HEK293 (cell line): ENCODE results near the gene KRT36.

Source experiments
- CTCF ChIA-PET: fragments of 350-600 bp; formaldehyde crosslinking; extraction: SDS; loops from one replicate; lab custom pipeline; 2021; ENCODE audit warnings: antibody characterized with exemption; lab: Yijun Ruan, JAX
- POLR2A ChIA-PET: fragments of 300-600 bp; formaldehyde crosslinking; extraction: SDS; loops from one replicate; lab custom pipeline; 2020; ENCODE audit warnings: antibody characterized with exemption, inconsistent platforms; lab: Yijun Ruan, JAX
- H3K27ac ChIP-seq: fragments of 200-500 bp; sonication (Bioruptor generic); 2 replicates; pipeline ENCODE4 v1.5.1; 2014; ENCODE audit warnings: low read depth, low read length, control low read depth, inconsistent platforms; ENCODE audit errors: extremely low read depth
- H3K36me3 ChIP-seq, 2 experiments: fragments of 200-500 bp in 1 of 2; sonication (Bioruptor generic) in 1 of 2; 1 replicate in 1 of 2; 2 replicates in 1 of 2; pipeline ENCODE4 v1.5.1; 2014 to 2017; ENCODE audit warnings: inconsistent platforms in 2 of 2, low read length in 2 of 2; ENCODE audit not compliant: control insufficient read depth in 2 of 2, insufficient read depth in 1 of 2
- H3K4me1 ChIP-seq: fragments of 200-500 bp; sonication (Bioruptor generic); 2 replicates; pipeline ENCODE4 v1.5.1; 2014; ENCODE audit warnings: mild to moderate bottlenecking, low read length, inconsistent platforms; ENCODE audit not compliant: control insufficient read depth, insufficient read depth
- H3K4me3 ChIP-seq: 2 replicates; pipeline ENCODE4 v1.5.1; 2011; ENCODE audit warnings: low read depth, mild to moderate bottlenecking, control low read depth, low read length, moderate library complexity
- H3K9me3 ChIP-seq: fragments of 200-500 bp; sonication (Bioruptor generic); 2 replicates; pipeline ENCODE4 v1.5.1; 2014; ENCODE audit warnings: low read depth, low read length, inconsistent platforms; ENCODE audit not compliant: control insufficient read depth, insufficient read depth
- BCL11B ChIP-seq: fragments of 450-650 bp; formaldehyde crosslinking; IDR thresholded peaks from 2 replicates; pipeline ENCODE4 v1.5.1; 2016; ENCODE audit warnings: low read depth, missing biosample characterization, missing genetic modification characterization
- HIC1 ChIP-seq: fragments of 450-650 bp; formaldehyde crosslinking; IDR thresholded peaks from 2 replicates; pipeline ENCODE4 v1.5.1; 2016; ENCODE audit warnings: missing biosample characterization, missing genetic modification characterization
- KLF8 ChIP-seq: fragments of 450-650 bp; formaldehyde crosslinking; IDR thresholded peaks from 2 replicates; pipeline ENCODE4 v1.5.1; 2016; ENCODE audit warnings: missing biosample characterization, missing genetic modification characterization
- SP2 ChIP-seq: fragments of 450-650 bp; formaldehyde crosslinking; IDR thresholded peaks from 2 replicates; pipeline ENCODE4 v1.5.1; 2016; ENCODE audit warnings: missing biosample characterization, missing genetic modification characterization
- SP3 ChIP-seq: fragments of 450-650 bp; formaldehyde crosslinking; IDR thresholded peaks from 2 replicates; pipeline ENCODE4 v1.5.1; 2016; ENCODE audit warnings: missing biosample characterization, missing genetic modification characterization
- TCF7L2 ChIP-seq: IDR thresholded peaks from 2 replicates; pipeline ENCODE4 v1.6.1; 2011; ENCODE audit warnings: low read depth, mild to moderate bottlenecking, inconsistent platforms, low read length, moderate library complexity, borderline replicate concordance
- ZBTB44 ChIP-seq: fragments of 450-650 bp; IDR thresholded peaks from 2 replicates; pipeline ENCODE4 v1.5.1; 2018; ENCODE audit warnings: missing biosample characterization, mild to moderate bottlenecking, missing genetic modification characterization
- ZBTB48 ChIP-seq: fragments of 450-650 bp; formaldehyde crosslinking; IDR thresholded peaks from 2 replicates; pipeline ENCODE4 v1.5.1; 2016; ENCODE audit warnings: missing biosample characterization, missing genetic modification characterization
- ZNF121 ChIP-seq: fragments of 450-650 bp; formaldehyde crosslinking; IDR thresholded peaks from 2 replicates; pipeline ENCODE4 v1.5.1; 2016; ENCODE audit warnings: missing biosample characterization, missing genetic modification characterization
- ZNF24 ChIP-seq: fragments of 450-650 bp; formaldehyde crosslinking; IDR thresholded peaks from 2 replicates; pipeline ENCODE4 v1.5.1; 2016; ENCODE audit warnings: missing biosample characterization, missing genetic modification characterization
- ZNF26 ChIP-seq: fragments of 450-650 bp; formaldehyde crosslinking; IDR thresholded peaks from 2 replicates; pipeline ENCODE4 v1.5.1; 2016; ENCODE audit warnings: missing biosample characterization, missing genetic modification characterization
- ZNF350 ChIP-seq: fragments of 450-650 bp; formaldehyde crosslinking; IDR thresholded peaks from 2 replicates; pipeline ENCODE4 v1.5.0; 2017; ENCODE audit warnings: missing biosample characterization, mild to moderate bottlenecking, missing genetic modification characterization
- ZNF366 ChIP-seq: fragments of 450-650 bp; formaldehyde crosslinking; conservative IDR thresholded peaks from 2 replicates; pipeline ENCODE4 v1.5.1; 2016; ENCODE audit warnings: missing biosample characterization, missing genetic modification characterization
- ZNF394 ChIP-seq: fragments of 450-650 bp; formaldehyde crosslinking; IDR thresholded peaks from 2 replicates; pipeline ENCODE4 v1.5.1; 2016; ENCODE audit warnings: missing biosample characterization, missing genetic modification characterization, mild to moderate bottlenecking, moderate library complexity, borderline replicate concordance
- ZNF548 ChIP-seq: fragments of 450-650 bp; formaldehyde crosslinking; IDR thresholded peaks from 2 replicates; pipeline ENCODE4 v1.5.1; 2016; ENCODE audit warnings: missing biosample characterization, missing genetic modification characterization
- ZNF560 ChIP-seq: fragments of 450-650 bp; formaldehyde crosslinking; IDR thresholded peaks from 2 replicates; pipeline ENCODE4 v1.5.1; 2017; ENCODE audit warnings: missing biosample characterization, missing genetic modification characterization, borderline replicate concordance
- ZNF571 ChIP-seq: fragments of 450-650 bp; formaldehyde crosslinking; IDR thresholded peaks from 2 replicates; pipeline ENCODE4 v1.5.0; 2017; ENCODE audit warnings: missing biosample characterization, missing genetic modification characterization
- ZNF585B ChIP-seq: fragments of 450-650 bp; formaldehyde crosslinking; IDR thresholded peaks from 2 replicates; pipeline ENCODE4 v1.5.1; 2016; ENCODE audit warnings: missing biosample characterization, missing genetic modification characterization
- ZNF621 ChIP-seq: fragments of 450-650 bp; formaldehyde crosslinking; IDR thresholded peaks from 2 replicates; pipeline ENCODE4 v1.5.1; 2017; ENCODE audit warnings: missing biosample characterization, missing genetic modification characterization
- ZNF639 ChIP-seq: fragments of 450-650 bp; formaldehyde crosslinking; IDR thresholded peaks from 2 replicates; pipeline ENCODE4 v1.5.1; 2016; ENCODE audit warnings: missing biosample characterization, missing genetic modification characterization
- ZNF777 ChIP-seq: fragments of 450-650 bp; formaldehyde crosslinking; IDR thresholded peaks from 2 replicates; pipeline ENCODE4 v1.5.1; 2017; ENCODE audit warnings: missing biosample characterization, missing genetic modification characterization, borderline replicate concordance

KRT36 gene

GRCh38 chr17:41468346-41468745, 21.4 kb downstream of the KRT36 start:
- no peaks in the 10 kb centered on the region for H3K9me3 ChIP-seq
- H3K4me1 ChIP-seq, result no peaks in the 10 kb centered on the region
- POLR2A ChIA-PET, result no interaction called here
- no peak overlapping the region for H3K4me3 ChIP-seq
- TF ChIP-seq ZBTB48 (tag by site-specific recombination), result no peak
- no peak for TF ChIP-seq ZNF121
- TF ChIP-seq ZNF24, result no peak
- no peak for TF ChIP-seq ZNF621
- no peak for TF ChIP-seq ZNF560 (tag by site-specific recombination)
- no peak for TF ChIP-seq ZNF639 (tag by site-specific recombination)
- CTCF ChIA-PET, result interaction anchor here (1.1 kb wide), 1 partner anchor 195 kb away, joined by 4 read pairs; no protein-coding TSS in a partner anchor
- H3K36me3 ChIP-seq, result no peaks in the 10 kb centered on the region
- no peak overlapping the region for H3K27ac ChIP-seq

- CTCF ChIA-PET, result interaction anchor here (0.6 to 1.1 kb wide), 3 partner anchors 33 to 195 kb away, joined by 3 to 4 read pairs (median 4); no protein-coding TSS in a partner anchor
- Histone ChIP-seq H3K27ac (no peak overlapping the region), H3K4me1 (no peaks in the 10 kb centered on the region), H3K36me3 (no peaks in the 10 kb centered on the region), H3K9me3 (no peaks in the 10 kb centered on the region), H3K4me3 (no peak overlapping the region)
- TF ChIP-seq ZNF571 (tag by site-specific recombination) (no peak), ZNF585B (tag by site-specific recombination) (no peak), ZNF366 (tag by site-specific recombination) (no peak), ZNF26 (tag by site-specific recombination) (no peak), ZBTB44 (tag by site-specific recombination) (no peak), BCL11B (tag by site-specific recombination) (no peak), ZNF394 (tag by site-specific recombination) (no peak), ZNF24 (no peak), ZNF777 (no peak), ZNF350 (tag by site-specific recombination) (no peak), KLF8 (tag by site-specific recombination) (no peak), TCF7L2 (no peak), SP3 (tag by site-specific recombination) (no peak), SP2 (tag by site-specific recombination) (no peak), HIC1 (tag by site-specific recombination) (no peak), ZNF548 (tag by site-specific recombination) (no peak)
- POLR2A ChIA-PET, result no interaction called here
Observed at GRCh38 chr17:41467561-41467960, 22.1 kb downstream of the KRT36 start.
